Pancreas (tissue), 10 donors: ENCODE data around the gene GPT2. TPM values are rescaled to one million over a fixed set of nuclear protein-coding genes. Genes with fewer than 3 reads are reported as not detected.

Experiments
- ATAC-seq, 4 donors: fragments of 200-7000 bp; cut with Tn5 transposase; one replicate each; pipeline versions ENCODE4 v1.8.0 to v1.9.1; 2020; ENCODE audit warnings: mild to moderate bottlenecking in 4 of 4, moderate library complexity in 4 of 4
- DNase-seq, 6 donors: peaks; one replicate each; pipeline ENCODE4 v3.0.0-alpha.2; 2020
- FAIRE-seq: peaks from 2 replicates; lab custom pipeline; 2012; peaks lifted over from hg19 to GRCh38; lab: Jason Lieb, UNC
- H3K27ac ChIP-seq, 4 donors: fragments of 200-600 bp; sonication (generic); 1 replicate in 3 of 4; 2 replicates in 1 of 4; pipeline versions ENCODE4 v1.5.0 to v1.8.0; 2020
- H3K27me3 ChIP-seq, 4 donors: fragments of 200-600 bp; one replicate each; pipeline ENCODE4 v1.8.0; 2021
- H3K36me3 ChIP-seq, 3 donors: fragments of 200-600 bp; sonication (generic) in 1 of 3; one replicate each; pipeline versions ENCODE4 v1.5.0 to v1.8.0; 2020 to 2021
- H3K4me1 ChIP-seq, 3 donors: fragments of 200-600 bp; one replicate each; pipeline ENCODE4 v1.8.0; 2021
- H3K4me3 ChIP-seq, 4 donors: fragments of 200-600 bp; sonication (generic) in 2 of 4; one replicate each; pipeline versions ENCODE4 v1.5.0 to v1.8.0; 2020 to 2021
- H3K9me3 ChIP-seq, 4 donors: fragments of 200-600 bp; one replicate each; pipeline ENCODE4 v1.8.0; 2021
- CTCF ChIP-seq, 4 donors: fragments of 200-600 bp; sonication (generic) in 3 of 4; IDR thresholded peaks; one replicate each; pipeline versions ENCODE4 v1.5.0 to v1.8.0; 2021; ENCODE audit warnings: antibody characterized with exemption in 4 of 4
- WGBS, 2 donors: extraction: QIAGEN DNeasy Blood & Tissue Kit; methylation state at CpG; one replicate each; pipeline ENCODE4 v1.1.7; 2013; 5-methylcytosine and 5-hydroxymethylcytosine counted together
- intact Hi-C, 3 donors: fragments of 100-400 bp; cut with DNase I; formaldehyde crosslinking; loops; one replicate each; pipeline versions ENCODE4 v1.11.1 to v1.14.2; 2022
- polyA plus RNA-seq, 2 donors: library from polyadenylated mRNA; stranded (reverse); fragments of 200-250 nt; gene quantifications; one replicate each; pipeline ENCODE4 v1.2.3, GENCODE V29; 2013
- total RNA-seq, 6 donors: library from RNA; stranded (reverse); fragmentation: NEBNext Ultra II Directional in 4 of 6; extraction: Animal tissue kit (Norgen Biotek cat#: 25700) in 4 of 6; gene quantifications; one replicate each; pipeline versions ENCODE4 v1.2.1 to v1.2.4, GENCODE V29; 2021 to 2023
- donor health status: healthy with polysubstance abuse.
- donor health status: DM: no; HTN: no; CAD: no; lungs with moderate emphysema.
- donor health status: DM: no; HTN: no; CAD: no.
- donor health status: control.
- donor health status: control.
- donor health status: Bipolar disorder and iron deficiency.
- donor health status: DM: yes; HTN: yes; CAD: no.
- donor health status: DM: no; HTN: no; CAD: no.
- donor health status: DM: no; HTN: no; CAD: no.
- donor health status: DM: yes; HTN: yes; CAD: no.

The GPT2 gene
- total and polyA plus RNA-seq, 8 donors, result 29.7 to 122 (median 77.2) TPM

DNA sequence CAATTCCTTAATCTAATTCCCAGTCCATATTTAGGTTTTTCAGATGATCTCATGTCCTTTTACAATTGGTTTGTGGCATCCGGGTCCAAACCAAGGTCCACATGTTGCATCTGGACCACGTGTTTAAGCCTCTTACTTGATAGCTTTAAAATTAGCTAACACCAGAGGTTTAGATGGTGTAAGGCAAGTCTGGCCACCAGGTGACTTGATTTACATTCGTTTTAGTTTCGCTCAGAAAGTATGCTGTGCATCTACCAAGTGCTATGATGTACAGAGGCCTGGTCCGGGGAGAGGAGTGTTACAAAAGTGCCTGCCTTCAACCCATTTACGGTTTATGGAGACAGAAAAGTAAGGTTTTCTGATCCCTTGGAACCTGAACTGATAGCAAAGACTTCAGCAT lies 90.2 kb downstream of the GPT2 start:
- ATAC-seq (no peak), DNase-seq (no peak), FAIRE-seq (no peak)
- TF ChIP-seq CTCF (IDR thresholded peaks at IDR 0.05), result peak in 1 of 4 donors; percentile 9
- Histone ChIP-seq H3K36me3 (peaks cover 0 to 5% (median 0%) of the 10 kb centered on the region in 3 donors), H3K4me1 (peaks cover 9 to 26% (median 11%) of the 10 kb centered on the region in 3 donors), H3K4me3 (peak overlapping the region; percentile 68 to 92 (median 86)), H3K9me3 (no peaks in the 10 kb centered on the region), H3K27me3 (no peaks in the 10 kb centered on the region), H3K27ac (peak overlapping the region; percentile 90 to 95 (median 92))
- intact Hi-C loops, result no loop called here
- 76 to 81% methylated on average over 6 of the region's 6 CpGs for WGBS, 2 donors

- FAIRE-seq (no peak), DNase-seq (no peak), ATAC-seq (no peak)
- intact Hi-C loops, result no loop called here
- Histone ChIP-seq H3K4me3 (no peak overlapping the region), H3K9me3 (no peaks in the 10 kb centered on the region), H3K27me3 (no peaks in the 10 kb centered on the region), H3K36me3 (peaks cover 0 to 5% (median 0%) of the 10 kb centered on the region in 3 donors), H3K27ac (no peak overlapping the region), H3K4me1 (peaks cover 8 to 18% (median 9%) of the 10 kb centered on the region in 3 donors)
- 92 to 94% methylated on average over 11 of the region's 11 CpGs for WGBS, 2 donors
- no peak for TF ChIP-seq CTCF (IDR thresholded peaks at IDR 0.05)
These were observed 91.0 kb downstream of the GPT2 start for GRCh38 chr16:46975165-46975564.

GRCh38 chr16:46975908-46976470 lies 91.8 kb downstream of the GPT2 start:
- intact Hi-C loops, result no loop called here
- no peak for TF ChIP-seq CTCF (IDR thresholded peaks at IDR 0.05)
- ATAC-seq, result no peak
- Histone ChIP-seq H3K9me3 (no peaks in the 10 kb centered on the region), H3K36me3 (peaks cover 0 to 4% (median 0%) of the 10 kb centered on the region in 3 donors), H3K27me3 (no peaks in the 10 kb centered on the region), H3K4me1 (peaks cover 7 to 16% (median 9%) of the 10 kb centered on the region in 3 donors), H3K27ac (no peak overlapping the region), H3K4me3 (no peak overlapping the region)
- 79 to 89% methylated on average over 4 of the region's 4 CpGs for WGBS, 2 donors
- DNase-seq, result no peak
- FAIRE-seq, result no peak

GRCh38 chr16:46976550-46976949 lies 92.4 kb downstream of the GPT2 start:
- no peaks in the 10 kb centered on the region for H3K36me3 ChIP-seq
- TF ChIP-seq CTCF (IDR thresholded peaks at IDR 0.05), result no peak
- H3K9me3 ChIP-seq, result no peaks in the 10 kb centered on the region
- intact Hi-C loops, result no loop called here
- H3K4me1 ChIP-seq, result peaks cover 7 to 15% (median 8%) of the 10 kb centered on the region in 3 donors
- ATAC-seq (peak; percentile 25 to 62 (median 45)), DNase-seq (peak in 2 of 6 donors; percentile 22 to 28), FAIRE-seq (no peak)
- WGBS, 2 donors, result 27 to 35% methylated on average over 4 of the region's 4 CpGs
- H3K27ac ChIP-seq, result no peak overlapping the region
- H3K4me3 ChIP-seq, result no peak overlapping the region
- H3K27me3 ChIP-seq, result no peaks in the 10 kb centered on the region

Other genes with a start within 250 kb of the GPT2 start
- 10 to 100 TPM; 19.3 to 49.9 (median 33.1) TPM for gene VPS35, start 195.2 kb upstream of the GPT2 start, total RNA-seq
- gene VPS35, start 195.2 kb upstream of the GPT2 start, polyA plus RNA-seq, result 10 to 100 TPM in 1 of 2 donors, 1 to 10 TPM in 1; 6.6 to 15.2 TPM
- gene ORC6, start 194.7 kb upstream of the GPT2 start, total RNA-seq, result 1 to 10 TPM in 1 of 6 donors, under 1 TPM in 5; 0.09 to 1.2 (median 0.53) TPM
- under 1 TPM; 0.52 to 0.72 TPM for gene ORC6, start 194.7 kb upstream of the GPT2 start, polyA plus RNA-seq
- gene MYLK3, start 136.0 kb upstream of the GPT2 start, total RNA-seq, result under 1 TPM; 0.12 to 0.37 (median 0.24) TPM
- gene MYLK3, start 136.0 kb upstream of the GPT2 start, polyA plus RNA-seq, result under 1 TPM; 0.11 to 0.14 TPM
- 1 to 10 TPM; 1.9 to 3.1 (median 2.3) TPM for gene C16orf87, start 53.2 kb upstream of the GPT2 start, total RNA-seq
- gene C16orf87, start 53.2 kb upstream of the GPT2 start, polyA plus RNA-seq, result 1 to 10 TPM; 1.0 to 2.3 TPM
- gene DNAJA2, start 89.3 kb downstream of the GPT2 start, total RNA-seq, result 10 to 100 TPM; 18.7 to 26.6 (median 23.3) TPM
- 10 to 100 TPM; 13.0 to 21.7 TPM for gene DNAJA2, start 89.3 kb downstream of the GPT2 start, polyA plus RNA-seq